Frontal cortex (tissue), 4 donors: Measurements from ENCODE around the gene GAP43. TPM values are rescaled to one million over a fixed set of nuclear protein-coding genes. Genes with fewer than 3 reads are reported as not detected.

Source experiments
- DNase-seq, 2 donors: peaks; one replicate each; pipeline ENCODE4 v3.0.0; 2012; ENCODE audit warnings: low spot score in 2 of 2
- FAIRE-seq: peaks from 2 replicates; lab custom pipeline; 2012; peaks lifted over from hg19 to GRCh38; lab: Jason Lieb, UNC
- total RNA-seq: library from RNA; depleted of rRNA; stranded (reverse); fragments of >200 nt; gene quantifications from one replicate; pipeline ENCODE4 v1.2.3, GENCODE V29; 2014
- donor health status: control.
- donor health status: control.
- donor health status: control.

GAP43 gene
- total RNA-seq, 1 donor from 2014 or later: 289 TPM

- FAIRE-seq (no peak), DNase-seq (no peak)
Measured at GRCh38 chr3:115626006-115626409, 2.7 kb downstream of the GAP43 start.

- DNase-seq (no peak), FAIRE-seq (no peak)
Measured at GRCh38 chr3:115626721-115627120, 3.4 kb downstream of the GAP43 start.

GRCh38 chr3:115627180-115628074 is 4.1 kb downstream of the GAP43 start:
- DNase-seq (no peak), FAIRE-seq (no peak)

- FAIRE-seq (no peak), DNase-seq (no peak)
Measured at GRCh38 chr3:115628075-115628412, 4.7 kb downstream of the GAP43 start.

DNA sequence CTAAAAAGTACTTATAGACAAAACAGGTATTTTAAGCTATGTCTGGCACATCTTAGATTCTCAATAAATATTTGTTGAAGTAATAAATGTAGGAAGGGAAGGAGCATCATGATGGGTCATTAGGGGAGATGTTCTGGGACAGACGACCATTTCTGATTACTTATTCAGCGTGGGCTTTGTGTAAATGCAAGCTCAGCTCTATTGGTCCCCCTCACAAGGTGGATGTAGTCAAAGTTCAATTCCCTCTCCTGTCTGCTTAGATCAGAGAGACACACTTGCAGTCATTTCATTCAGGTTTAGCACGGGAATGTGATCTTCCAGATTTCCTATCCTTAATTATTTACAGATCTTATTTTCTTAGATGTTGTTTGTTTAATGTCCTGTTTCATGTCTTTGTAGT is 7.5 kb downstream of the GAP43 start:
- DNase-seq (no peak), FAIRE-seq (no peak)

DNA sequence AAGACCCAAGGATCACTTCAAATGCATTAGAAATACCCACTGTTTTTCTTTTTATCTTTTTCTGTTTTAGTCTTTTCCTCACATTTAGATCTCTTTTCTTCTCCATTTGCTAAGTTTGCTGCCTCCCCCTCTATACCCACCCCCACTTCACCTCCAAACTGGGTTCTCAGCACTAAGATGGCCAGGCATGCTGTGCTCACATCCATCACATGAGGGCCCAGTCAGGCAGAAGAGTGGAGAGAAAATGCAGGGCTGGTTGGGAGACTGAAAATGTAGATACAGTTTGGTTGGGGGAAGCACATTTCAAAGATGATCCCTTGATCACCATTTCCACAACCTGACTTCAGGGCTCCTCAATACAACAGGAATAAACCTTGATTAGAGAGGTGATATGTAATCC is 8.7 kb downstream of the GAP43 start:
- FAIRE-seq: no peak
- no peak for DNase-seq

DNA sequence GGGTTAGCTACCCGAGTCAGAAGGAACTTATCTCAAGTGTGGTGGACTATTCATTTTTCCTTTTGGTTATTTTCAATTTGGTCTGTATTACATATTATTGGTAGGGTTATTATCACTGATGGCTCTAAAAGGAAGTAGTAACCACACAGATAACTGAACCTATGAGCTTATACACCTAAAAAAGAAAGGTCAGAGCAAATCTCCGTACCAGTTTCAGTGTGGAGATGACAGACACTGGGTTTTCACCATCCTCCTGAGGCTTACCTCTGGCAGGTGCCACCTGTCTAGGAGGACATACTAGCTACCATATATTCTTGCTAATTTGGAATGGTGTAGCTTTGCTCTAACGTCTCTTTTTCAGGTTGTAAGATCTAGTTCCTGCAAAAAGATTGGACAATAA is 10.2 kb downstream of the GAP43 start:
- FAIRE-seq: no peak
- DNase-seq: no peak

GRCh38 chr3:115634052-115634451 is 10.7 kb downstream of the GAP43 start:
- FAIRE-seq (no peak), DNase-seq (no peak)

- DNase-seq (no peak), FAIRE-seq (no peak)
Measured at GRCh38 chr3:115635406-115635805, 12.1 kb downstream of the GAP43 start.

GRCh38 chr3:115638241-115638640 is 14.9 kb downstream of the GAP43 start:
- DNase-seq: no peak
- FAIRE-seq: no peak

DNA sequence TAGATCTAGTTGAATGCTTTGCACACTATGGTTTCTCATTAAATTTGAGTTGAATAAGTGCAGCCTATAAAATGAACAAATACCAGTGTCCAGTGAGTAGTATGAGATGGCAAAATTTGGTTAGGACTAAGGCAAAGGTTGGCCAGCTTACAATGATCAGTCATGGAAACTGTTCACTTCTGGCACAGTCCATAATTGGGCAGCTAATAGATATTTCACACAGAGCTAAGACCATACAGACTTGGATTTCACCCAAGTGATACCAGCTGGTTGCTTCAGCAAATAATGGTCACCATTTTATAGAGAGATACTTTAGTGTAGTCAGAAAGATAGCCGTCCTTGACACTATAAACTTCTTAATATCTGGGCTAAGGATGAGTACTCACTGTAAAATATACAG is 15.7 kb downstream of the GAP43 start:
- DNase-seq (no peak), FAIRE-seq (no peak)

GRCh38 chr3:115644391-115644790 is 21.1 kb downstream of the GAP43 start:
- DNase-seq (no peak), FAIRE-seq (no peak)

DNA sequence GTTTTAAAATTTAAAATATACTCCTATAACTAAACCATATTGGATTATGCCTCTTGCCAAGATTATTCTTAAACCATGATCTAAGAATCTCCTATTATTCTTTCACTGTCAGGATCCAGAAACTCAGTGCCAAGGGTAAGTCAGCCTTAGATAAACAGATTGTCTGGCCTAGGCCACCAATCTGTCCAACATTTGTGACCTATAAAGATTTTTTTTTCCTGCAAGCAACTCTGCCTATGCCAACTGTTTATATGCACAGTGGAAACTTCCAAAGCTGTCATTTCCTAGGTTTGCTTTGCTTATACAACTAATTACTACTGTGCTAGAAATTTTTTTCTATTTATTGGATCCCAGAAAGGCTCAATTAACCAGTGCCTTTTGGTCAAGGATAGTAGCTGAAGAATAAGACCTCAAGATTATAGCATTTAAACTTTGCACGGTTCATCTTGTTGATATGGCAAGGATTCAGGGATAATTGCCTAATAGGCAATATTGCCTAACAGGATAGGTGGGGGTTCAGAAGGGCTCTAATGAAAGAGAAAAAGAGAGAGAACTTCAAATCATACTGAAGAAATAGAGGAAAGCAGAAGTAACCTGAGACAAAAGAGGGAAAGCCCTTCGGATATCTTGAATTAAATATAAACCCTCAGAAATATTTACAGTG is 22.8 kb downstream of the GAP43 start:
- DNase-seq: no peak
- FAIRE-seq: no peak

GRCh38 chr3:115648559-115648958 is 25.2 kb downstream of the GAP43 start:
- no peak for FAIRE-seq
- DNase-seq: no peak

DNA sequence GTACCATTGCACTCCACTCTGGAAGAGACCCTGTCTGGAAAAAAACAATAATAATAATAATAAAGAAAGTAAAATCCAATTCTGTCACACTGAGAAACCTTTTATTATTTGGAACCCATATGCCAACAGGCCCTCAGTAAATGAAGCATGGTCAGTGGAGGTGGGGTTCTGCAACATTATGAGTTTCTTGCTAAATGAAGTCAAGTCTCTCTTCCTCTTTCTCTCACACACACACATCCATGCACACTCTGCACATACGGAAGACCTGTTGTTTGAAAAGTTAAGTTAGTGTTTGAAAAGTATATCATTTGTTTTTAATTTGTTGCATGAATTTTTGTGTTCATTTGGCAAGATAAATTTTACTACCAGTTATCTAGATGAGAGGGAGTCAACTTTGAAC is 27.8 kb downstream of the GAP43 start:
- no peak for FAIRE-seq
- DNase-seq: no peak

GRCh38 chr3:115651599-115651998 is 28.3 kb downstream of the GAP43 start:
- FAIRE-seq: no peak

GRCh38 chr3:115652738-115653137 is 29.4 kb downstream of the GAP43 start:
- no peak for FAIRE-seq

More at GRCh38 chr3:115651599-115651998, 28.3 kb downstream of the GAP43 start:
- DNase-seq: no peak

DNA sequence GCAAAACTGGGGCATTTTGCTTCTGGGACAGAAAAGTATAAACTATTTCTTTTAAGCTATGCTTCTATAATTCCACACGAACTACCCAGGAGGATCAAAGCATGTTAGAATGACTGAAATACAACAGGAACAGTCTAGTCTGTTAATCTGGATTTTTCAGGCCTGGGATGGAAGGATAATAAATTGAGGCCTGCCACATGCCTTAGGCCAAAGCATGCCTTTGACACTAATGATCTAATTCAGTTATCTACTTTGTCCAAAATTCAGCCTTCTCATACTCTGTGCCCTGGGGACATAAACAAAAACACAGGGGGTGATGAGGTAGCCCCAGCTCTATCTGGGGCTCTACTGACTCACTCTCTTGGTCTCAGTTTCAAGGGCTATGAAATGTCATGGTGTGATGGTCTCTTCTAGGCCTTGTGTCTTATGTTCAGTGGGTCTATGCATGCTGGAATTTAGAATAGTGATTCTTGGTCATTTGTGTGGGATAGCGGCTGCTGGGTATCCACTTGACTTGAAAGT is 32.5 kb downstream of the GAP43 start:
- DNase-seq: no peak
- FAIRE-seq: no peak

More at GRCh38 chr3:115652738-115653137, 29.4 kb downstream of the GAP43 start:
- DNase-seq: no peak

DNA sequence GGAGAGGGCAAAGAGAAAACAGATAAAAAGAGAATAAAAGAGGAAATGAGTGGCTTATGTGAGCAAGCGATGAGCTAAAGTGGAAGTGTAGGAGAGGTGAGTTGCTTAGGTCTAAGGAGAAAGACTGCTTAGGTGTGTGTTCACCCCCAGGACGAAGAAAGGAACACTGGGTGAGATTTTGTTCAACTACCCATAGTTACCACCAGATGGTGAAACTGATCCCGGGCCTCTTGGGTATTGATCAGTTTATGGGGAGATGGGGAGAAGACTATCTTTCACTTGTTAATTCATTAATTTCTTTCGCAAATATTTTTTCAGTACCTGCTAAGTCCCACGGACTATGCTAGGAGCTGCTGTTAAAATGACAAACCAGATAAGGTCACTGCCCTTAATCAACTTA is 33.9 kb downstream of the GAP43 start:
- FAIRE-seq: no peak

GRCh38 chr3:115658032-115658336 is 34.7 kb downstream of the GAP43 start:
- DNase-seq (no peak), FAIRE-seq (no peak)

More for the DNA sequence above, 33.9 kb downstream of the GAP43 start:
- DNase-seq: no peak
